ENCODE measurements around the gene SNED1.

Gene SNED1

GRCh38 chr2:240995041-240996021 lies 3.1 kb upstream of the SNED1 start:
- Histone ChIP-seq H3K9ac (ENCODE audit: low read depth, low read length) (no peak overlapping the region), H3K79me2 (ENCODE audit: insufficient read depth, low read length) (no peaks in the 10 kb centered on the region), H3K27ac (ENCODE audit: low read length) (no peak overlapping the region), H4K20me1 (ENCODE audit: insufficient read depth, low read length) (peaks cover 3% of the 10 kb centered on the region; the same call in 1 of the 2 replicates), H3K27me3 (ENCODE audit: insufficient read depth, low read length, poor library complexity) (no peaks in the 10 kb centered on the region), H3K4me1 (ENCODE audit: insufficient read depth, low read length) (no peaks in the 10 kb centered on the region), H3K36me3 (ENCODE audit: insufficient read depth, low read length) (no peaks in the 10 kb centered on the region), H2AFZ (ENCODE audit: low read depth, low read length) (no peak overlapping the region), H3K4me3 (ENCODE audit: low read depth in 1 of 2, low read length in 2 of 2) (no peak overlapping the region), H3K4me2 (ENCODE audit: insufficient read depth, low read length) (no peak overlapping the region), H3K9me3 (ENCODE audit: insufficient read depth, low read length, severe bottlenecking) (no peaks in the 10 kb centered on the region)
- no peak for TF ChIP-seq CTCF (IDR thresholded peaks at IDR 0.05; ENCODE audit: borderline replicate concordance, extremely low read depth, low read length, poor library complexity, severe bottlenecking)
- no peak for DNase-seq
- no peak for ATAC-seq (ENCODE audit: insufficient read depth, low read depth)

GRCh38 chr2:240996161-240996833 lies 2.1 kb upstream of the SNED1 start:
- H3K4me1 ChIP-seq (ENCODE audit: insufficient read depth, low read length) = no peaks in the 10 kb centered on the region
- H3K9me3 ChIP-seq (ENCODE audit: insufficient read depth, low read length, severe bottlenecking) = no peaks in the 10 kb centered on the region
- ATAC-seq (ENCODE audit: insufficient read depth, low read depth) = no peak

GRCh38 chr2:240996834-240997140 lies 1.6 kb upstream of the SNED1 start:
- Histone ChIP-seq H3K9ac (ENCODE audit: low read depth, low read length) (no peak overlapping the region), H2AFZ (ENCODE audit: low read depth, low read length) (no peak overlapping the region), H3K4me1 (ENCODE audit: insufficient read depth, low read length) (no peaks in the 10 kb centered on the region), H3K27me3 (ENCODE audit: insufficient read depth, low read length, poor library complexity) (no peaks in the 10 kb centered on the region), H3K4me3 (ENCODE audit: low read depth in 1 of 2, low read length in 2 of 2) (no peak overlapping the region), H3K9me3 (ENCODE audit: insufficient read depth, low read length, severe bottlenecking) (no peaks in the 10 kb centered on the region), H3K36me3 (ENCODE audit: insufficient read depth, low read length) (no peaks in the 10 kb centered on the region), H3K79me2 (ENCODE audit: insufficient read depth, low read length) (no peaks in the 10 kb centered on the region), H4K20me1 (ENCODE audit: insufficient read depth, low read length) (peaks cover 3% of the 10 kb centered on the region; the same call in 1 of the 2 replicates), H3K27ac (ENCODE audit: low read length) (no peak overlapping the region), H3K4me2 (ENCODE audit: insufficient read depth, low read length) (no peak overlapping the region)
- DNase-seq (no peak), ATAC-seq (ENCODE audit: insufficient read depth, low read depth) (no peak)
- no peak for TF ChIP-seq EZH2 (IDR thresholded peaks at IDR 0.05; ENCODE audit: borderline replicate concordance, low read depth, low read length, severe bottlenecking)
- TF ChIP-seq CTCF (IDR thresholded peaks at IDR 0.05; ENCODE audit: borderline replicate concordance, extremely low read depth, low read length, poor library complexity, severe bottlenecking) = no peak

More at GRCh38 chr2:240996161-240996833, 2.1 kb upstream of the SNED1 start:
- no peak for DNase-seq
- Histone ChIP-seq H3K36me3 (ENCODE audit: insufficient read depth, low read length) (no peaks in the 10 kb centered on the region), H3K27ac (ENCODE audit: low read length) (no peak overlapping the region), H3K4me3 (ENCODE audit: low read depth in 1 of 2, low read length in 2 of 2) (no peak overlapping the region), H4K20me1 (ENCODE audit: insufficient read depth, low read length) (peaks cover 3% of the 10 kb centered on the region; the same call in 1 of the 2 replicates), H3K9ac (ENCODE audit: low read depth, low read length) (no peak overlapping the region), H2AFZ (ENCODE audit: low read depth, low read length) (no peak overlapping the region), H3K27me3 (ENCODE audit: insufficient read depth, low read length, poor library complexity) (no peaks in the 10 kb centered on the region), H3K79me2 (ENCODE audit: insufficient read depth, low read length) (no peaks in the 10 kb centered on the region), H3K4me2 (ENCODE audit: insufficient read depth, low read length) (no peak overlapping the region)
- TF ChIP-seq EZH2 (IDR thresholded peaks at IDR 0.05; ENCODE audit: borderline replicate concordance, low read depth, low read length, severe bottlenecking) (no peak), CTCF (IDR thresholded peaks at IDR 0.05; ENCODE audit: borderline replicate concordance, extremely low read depth, low read length, poor library complexity, severe bottlenecking) (no peak)
